Mesenchymal stem cell (in vitro differentiated cells and primary cell): ENCODE data around the gene CLDN15.

Experiments
- DNase-seq: peaks from one replicate; pipeline ENCODE4 v3.0.0-alpha.2; 2013
- H2AFZ ChIP-seq: one replicate; pipeline ENCODE4 v1.6.1; 2013; ENCODE audit warnings: low read depth, mild to moderate bottlenecking, control low read depth, inconsistent platforms, low read length, moderate library complexity
- H2AK5ac ChIP-seq: 2 replicates; pipeline ENCODE4 v1.6.1; 2013; ENCODE audit warnings: low read length, moderate library complexity, mild to moderate bottlenecking, inconsistent platforms; ENCODE audit not compliant: severe bottlenecking
- H2BK120ac ChIP-seq: one replicate; pipeline ENCODE4 v1.6.1; 2013; ENCODE audit warnings: low read depth, mild to moderate bottlenecking, inconsistent platforms, low read length, moderate library complexity
- H2BK12ac ChIP-seq, 2 experiments: one replicate each; pipeline ENCODE4 v1.6.1; 2013; ENCODE audit warnings: inconsistent platforms in 2 of 2, low read length in 2 of 2, mild to moderate bottlenecking in 2 of 2, moderate library complexity in 2 of 2, control low read depth in 1 of 2
- H2BK15ac ChIP-seq: one replicate; pipeline ENCODE4 v1.6.1; 2013; ENCODE audit warnings: mild to moderate bottlenecking, low read depth, inconsistent platforms; ENCODE audit not compliant: poor library complexity, severe bottlenecking
- H2BK5ac ChIP-seq: 2 replicates; pipeline ENCODE4 v1.6.1; 2013; ENCODE audit warnings: low read depth, mild to moderate bottlenecking, low read length, control low read depth, inconsistent platforms; ENCODE audit not compliant: poor library complexity, severe bottlenecking
- H3K14ac ChIP-seq, 2 experiments: one replicate each; pipeline ENCODE4 v1.6.1; 2013; ENCODE audit warnings: inconsistent platforms in 2 of 2, low read length in 2 of 2, control low read depth in 1 of 2, mild to moderate bottlenecking in 1 of 2, moderate library complexity in 1 of 2
- H3K18ac ChIP-seq, 2 experiments: one replicate each; pipeline ENCODE4 v1.6.1; 2013; ENCODE audit warnings: inconsistent platforms in 2 of 2, low read length in 2 of 2, control low read depth in 1 of 2, low read depth in 1 of 2, mild to moderate bottlenecking in 1 of 2
- H3K23ac ChIP-seq, 2 experiments: one replicate each; pipeline ENCODE4 v1.6.1; 2013; ENCODE audit warnings: inconsistent platforms in 2 of 2, low read length in 2 of 2, mild to moderate bottlenecking in 2 of 2, moderate library complexity in 2 of 2, control low read depth in 1 of 2
- H3K27ac ChIP-seq: 2 replicates; pipeline ENCODE4 v1.5.1; 2013; ENCODE audit warnings: mild to moderate bottlenecking, moderate library complexity, low read length, control low read depth, inconsistent platforms; ENCODE audit not compliant: poor library complexity, severe bottlenecking
- H3K27me3 ChIP-seq, 2 experiments: 2 replicates each; pipeline versions ENCODE4 v1.6.1 to v1.7.0; 2013; ENCODE audit warnings: low read length in 2 of 2, mild to moderate bottlenecking in 2 of 2, moderate library complexity in 2 of 2, control low read depth in 1 of 2, inconsistent platforms in 1 of 2; ENCODE audit not compliant: control insufficient read depth in 1 of 2, insufficient read depth in 1 of 2
- H3K36me3 ChIP-seq, 2 experiments: 2 replicates each; pipeline versions ENCODE4 v1.6.1 to v1.7.0; 2013; ENCODE audit warnings: low read length in 2 of 2, control low read depth in 1 of 2, inconsistent platforms in 1 of 2, low read depth in 1 of 2, mild to moderate bottlenecking in 1 of 2; ENCODE audit not compliant: insufficient read depth in 2 of 2, control insufficient read depth in 1 of 2
- H3K4ac ChIP-seq, 2 experiments: one replicate each; pipeline ENCODE4 v1.6.1; 2013; ENCODE audit warnings: inconsistent platforms in 2 of 2, low read length in 2 of 2, mild to moderate bottlenecking in 2 of 2, moderate library complexity in 2 of 2, control low read depth in 1 of 2, low read depth in 1 of 2
- H3K4me1 ChIP-seq: 2 replicates; pipeline ENCODE4 v1.6.1; 2013; ENCODE audit warnings: low read depth, low read length, control low read depth; ENCODE audit not compliant: control insufficient read depth, insufficient read depth
- H3K4me2 ChIP-seq: 2 replicates; pipeline ENCODE4 v1.6.1; 2013; ENCODE audit warnings: low read length, mild to moderate bottlenecking, inconsistent platforms; ENCODE audit not compliant: poor library complexity, severe bottlenecking
- H3K4me3 ChIP-seq, 2 experiments: 2 replicates each; pipeline versions ENCODE4 v1.5.1 to v1.7.0; 2013; ENCODE audit warnings: low read length in 2 of 2, mild to moderate bottlenecking in 2 of 2, control low read depth in 1 of 2, low read depth in 1 of 2; ENCODE audit not compliant: insufficient read depth in 1 of 2
- H3K79me1 ChIP-seq: replicated peaks from 2 replicates; pipeline ENCODE4 v1.6.1; 2013; ENCODE audit warnings: mild to moderate bottlenecking, control low read depth, low read length, inconsistent platforms; ENCODE audit not compliant: poor library complexity, severe bottlenecking
- H3K9ac ChIP-seq: 2 replicates; pipeline ENCODE4 v1.7.0; 2013; ENCODE audit warnings: mild to moderate bottlenecking, low read length, moderate library complexity
- H3K9me3 ChIP-seq: 2 replicates; pipeline ENCODE4 v1.7.0; 2013; ENCODE audit warnings: mild to moderate bottlenecking, low read length; ENCODE audit not compliant: control insufficient read depth
- H4K8ac ChIP-seq: one replicate; pipeline ENCODE4 v1.6.1; 2013; ENCODE audit warnings: inconsistent platforms, mild to moderate bottlenecking, low read length, moderate library complexity
- H4K91ac ChIP-seq: one replicate; pipeline ENCODE4 v1.6.1; 2013; ENCODE audit warnings: mild to moderate bottlenecking, low read length, inconsistent platforms
- WGBS: methylation state at CpG from one replicate; pipeline ENCODE4 v1.1.7; 2013; ENCODE audit warnings: mixed read lengths; 5-methylcytosine and 5-hydroxymethylcytosine counted together

CLDN15 gene

DNA sequence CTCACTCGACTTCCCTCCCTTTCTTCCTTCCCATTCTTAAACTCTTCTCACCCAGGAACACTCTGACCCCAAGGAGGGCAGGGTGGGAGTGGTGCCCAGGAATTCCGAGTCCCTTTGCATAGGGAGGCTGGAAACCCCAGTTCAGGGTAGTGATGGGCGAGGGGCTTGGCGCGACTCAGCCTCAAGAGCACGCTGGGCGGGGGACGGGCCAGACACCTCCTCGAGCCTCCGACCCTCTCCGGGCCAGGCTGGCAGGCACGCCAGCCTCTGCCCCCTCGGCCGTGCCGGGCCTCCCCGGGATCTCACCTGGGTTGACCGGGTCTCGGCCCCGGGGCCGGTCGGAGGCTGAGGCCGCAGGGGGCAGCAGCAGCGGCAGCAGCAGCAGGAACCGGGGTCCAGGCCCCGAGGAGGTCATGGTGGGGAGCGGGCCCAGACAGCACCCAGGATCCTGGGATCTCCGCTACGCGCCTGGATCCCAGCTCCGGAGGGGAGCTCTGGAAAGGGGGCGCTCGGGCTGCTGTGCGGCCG is 20.7 kb downstream of the CLDN15 start:
- no peak overlapping the region for H2BK5ac ChIP-seq
- H3K27me3 ChIP-seq = no peaks in the 10 kb centered on the region
- H2BK12ac ChIP-seq = peak overlapping the region in 1 of 2 experiments; percentile 8
- H3K4ac ChIP-seq = peak overlapping the region; percentile 77 to 99
- peak overlapping the region; percentile 83 for H2BK120ac ChIP-seq
- peaks cover 35 to 38% of the 10 kb centered on the region in 2 experiments for H3K36me3 ChIP-seq
- H2BK15ac ChIP-seq = peak overlapping the region; percentile 30
- DNase-seq = no peak
- H3K9me3 ChIP-seq = no peaks in the 10 kb centered on the region
- H3K18ac ChIP-seq = peak overlapping the region; percentile 67 to 80
- peak overlapping the region; percentile 95 for H3K9ac ChIP-seq
- H3K79me1 ChIP-seq = peaks cover 25% of the 10 kb centered on the region
- peak overlapping the region; percentile 90 for H4K91ac ChIP-seq
- H3K4me1 ChIP-seq = peaks cover 25% of the 10 kb centered on the region
- H2AK5ac ChIP-seq = no peak overlapping the region
- peak overlapping the region; percentile 54 for H3K4me2 ChIP-seq
- H2AFZ ChIP-seq = peak overlapping the region; percentile 8
- H4K8ac ChIP-seq = peak overlapping the region; percentile 1
- H3K27ac ChIP-seq = no peak overlapping the region
- H3K4me3 ChIP-seq = peak overlapping the region; percentile 74 to 93
- under 1% methylated on average over 33 of the region's 34 CpGs for WGBS
- peak overlapping the region; percentile 34 to 86 for H3K23ac ChIP-seq
- peak overlapping the region in 1 of 2 experiments; percentile 92 for H3K14ac ChIP-seq

DNA sequence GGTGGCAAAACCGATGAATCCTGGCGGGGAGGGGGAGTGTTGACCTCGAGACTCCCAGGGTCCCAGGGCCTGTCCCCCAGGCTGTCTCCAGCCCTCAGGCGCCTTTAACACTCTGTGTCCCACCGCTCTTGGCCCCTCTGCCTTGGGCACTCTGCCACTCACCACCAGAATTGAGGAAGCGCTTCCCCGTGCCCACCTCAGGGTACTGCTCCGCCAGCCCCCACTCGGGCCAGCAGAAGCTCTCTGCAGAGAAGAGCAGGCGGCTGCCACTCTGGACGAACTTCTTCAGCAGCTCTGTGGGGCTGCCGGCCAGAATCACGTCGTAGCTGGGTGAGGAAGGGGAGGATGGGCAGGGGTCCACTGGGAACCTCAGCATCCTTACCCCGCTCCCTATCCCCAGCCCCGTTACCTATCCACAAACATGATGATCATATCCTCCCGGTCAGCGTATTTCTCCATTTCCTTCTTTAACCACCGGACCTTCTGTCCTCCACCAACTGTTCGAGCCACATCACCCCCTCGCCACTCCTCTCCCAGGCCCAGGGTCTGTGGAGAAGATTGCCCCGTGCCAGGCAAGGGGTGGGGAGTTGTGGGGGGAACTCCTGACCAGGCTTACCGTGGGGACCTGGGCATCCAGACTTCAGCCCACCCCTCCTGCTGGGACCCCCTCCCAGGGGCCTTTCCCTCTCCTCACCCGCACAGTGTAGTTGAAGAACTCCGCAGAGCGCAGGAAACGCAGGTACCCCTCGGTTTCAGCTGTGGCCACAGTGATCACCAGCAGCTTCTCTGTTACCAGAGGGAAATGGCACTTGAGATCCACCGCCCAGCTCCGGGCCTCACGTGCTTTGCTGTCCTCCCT is 21.4 kb downstream of the CLDN15 start:
- peaks cover 23% of the 10 kb centered on the region for H3K4me1 ChIP-seq
- H3K4ac ChIP-seq = peak overlapping the region; percentile 6 to 40
- peak overlapping the region in 1 of 2 experiments; percentile 24 for H2BK12ac ChIP-seq
- peak overlapping the region; percentile 68 for H2BK15ac ChIP-seq
- H4K8ac ChIP-seq = peak overlapping the region; percentile 51
- WGBS = 72% methylated on average over 22 of the region's 31 CpGs
- no peak overlapping the region for H2AK5ac ChIP-seq
- H3K23ac ChIP-seq = peak overlapping the region in 1 of 2 experiments; percentile 6
- peak overlapping the region; percentile 37 for H2BK120ac ChIP-seq
- peak; percentile 57 for DNase-seq
- no peaks in the 10 kb centered on the region for H3K27me3 ChIP-seq
- no peak overlapping the region for H2AFZ ChIP-seq
- H3K79me1 ChIP-seq = peaks cover 20% of the 10 kb centered on the region
- H3K4me3 ChIP-seq = peak overlapping the region; percentile 74 to 93
- H3K27ac ChIP-seq = no peak overlapping the region
- peak overlapping the region; percentile 85 for H4K91ac ChIP-seq
- no peak overlapping the region for H2BK5ac ChIP-seq
- peak overlapping the region; percentile 95 for H3K9ac ChIP-seq
- peaks cover 39% of the 10 kb centered on the region in 2 experiments for H3K36me3 ChIP-seq
- H3K18ac ChIP-seq = peak overlapping the region; percentile 67 to 78
- peak overlapping the region in 1 of 2 experiments; percentile 92 for H3K14ac ChIP-seq
- H3K9me3 ChIP-seq = no peaks in the 10 kb centered on the region
- H3K4me2 ChIP-seq = peak overlapping the region; percentile 54

DNA sequence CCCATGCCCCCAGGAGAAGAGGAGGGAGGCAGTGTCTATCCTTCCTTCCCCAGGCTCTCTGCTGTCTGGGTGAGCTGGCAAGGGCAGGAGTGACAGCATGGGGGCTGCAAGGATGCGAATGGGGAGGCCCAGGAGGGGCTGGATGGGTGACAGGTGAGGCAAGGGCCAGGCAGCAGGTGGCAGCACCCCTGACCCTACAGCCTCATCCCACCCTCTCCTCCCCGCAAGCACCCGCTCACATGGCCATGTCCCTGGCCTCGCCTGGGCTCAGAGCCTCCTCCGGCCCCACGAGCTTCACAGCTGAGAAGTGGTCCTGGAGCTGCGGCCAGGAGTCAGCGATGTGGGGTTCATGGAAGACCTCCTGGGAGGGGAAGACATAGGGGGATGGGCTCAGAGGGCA is 25.6 kb downstream of the CLDN15 start:
- H3K36me3 ChIP-seq = peaks cover 75 to 76% of the 10 kb centered on the region in 2 experiments
- H4K91ac ChIP-seq = no peak overlapping the region
- no peaks in the 10 kb centered on the region for H3K27me3 ChIP-seq
- H2BK12ac ChIP-seq = no peak overlapping the region
- no peak overlapping the region for H2BK15ac ChIP-seq
- H3K14ac ChIP-seq = no peak overlapping the region
- no peak overlapping the region for H2BK120ac ChIP-seq
- no peak overlapping the region for H3K23ac ChIP-seq
- no peak overlapping the region for H2AFZ ChIP-seq
- H3K9ac ChIP-seq = no peak overlapping the region
- no peak overlapping the region for H4K8ac ChIP-seq
- 92% methylated on average over 6 of the region's 8 CpGs for WGBS
- H3K79me1 ChIP-seq = peaks cover 13% of the 10 kb centered on the region
- peaks cover 19% of the 10 kb centered on the region for H3K4me1 ChIP-seq
- H3K9me3 ChIP-seq = no peaks in the 10 kb centered on the region
- H2BK5ac ChIP-seq = no peak overlapping the region
- H3K4me2 ChIP-seq = no peak overlapping the region
- no peak for DNase-seq
- no peak overlapping the region for H3K4me3 ChIP-seq
- no peak overlapping the region for H3K27ac ChIP-seq
- H3K18ac ChIP-seq = no peak overlapping the region
- H2AK5ac ChIP-seq = no peak overlapping the region
- no peak overlapping the region for H3K4ac ChIP-seq

DNA sequence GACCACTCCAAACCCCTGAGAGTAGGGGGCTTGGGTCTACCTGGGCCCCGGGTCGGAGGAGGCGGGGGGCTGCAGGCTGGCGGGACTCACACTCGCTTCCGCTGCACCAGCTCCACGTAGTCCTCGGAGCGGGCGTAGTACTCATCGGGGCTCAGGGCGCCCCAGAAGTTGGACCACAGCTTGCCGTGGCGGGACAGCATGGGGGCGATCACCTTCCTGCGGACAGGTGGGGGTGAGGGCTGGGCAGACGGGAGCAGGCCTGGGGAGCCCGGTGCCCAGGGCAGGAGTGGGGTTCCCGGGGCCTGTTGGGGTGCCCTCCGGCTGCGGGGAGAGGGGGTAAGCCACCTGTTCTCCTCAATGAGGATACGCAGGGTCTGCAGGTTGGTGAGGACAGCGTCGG is 26.1 kb downstream of the CLDN15 start:
- peaks cover 78 to 79% of the 10 kb centered on the region in 2 experiments for H3K36me3 ChIP-seq
- no peak overlapping the region for H3K27ac ChIP-seq
- WGBS = 98% methylated on average over 24 of the region's 24 CpGs

More for the DNA sequence above, 26.1 kb downstream of the CLDN15 start:
- Histone ChIP-seq H3K4me1 (peaks cover 19% of the 10 kb centered on the region), H2AFZ (no peak overlapping the region), H3K9ac (no peak overlapping the region), H3K4ac (no peak overlapping the region), H4K8ac (no peak overlapping the region), H3K14ac (no peak overlapping the region), H2BK15ac (no peak overlapping the region), H4K91ac (no peak overlapping the region), H3K9me3 (no peaks in the 10 kb centered on the region), H3K4me3 (no peak overlapping the region), H2BK12ac (no peak overlapping the region), H2AK5ac (no peak overlapping the region), H3K27me3 (no peaks in the 10 kb centered on the region), H2BK5ac (no peak overlapping the region), H2BK120ac (no peak overlapping the region), H3K23ac (no peak overlapping the region), H3K4me2 (no peak overlapping the region), H3K18ac (no peak overlapping the region), H3K79me1 (peaks cover 12% of the 10 kb centered on the region)
- no peak for DNase-seq
